ENCODE results near the gene C19orf25. TPM values are rescaled to one million over a fixed set of nuclear protein-coding genes. Genes with fewer than 3 reads are reported as not detected.

The C19orf25 gene
- total and polyA plus RNA-seq, 7 donors, result 8.1 to 45.0 (median 19.9) TPM

- WGBS, 3 donors, result 80 to 83% (median 83%) methylated on average over 9 of the region's 9 CpGs
- no peak for TF ChIP-seq CTCF (IDR thresholded peaks at IDR 0.05)
- H3K27ac ChIP-seq, result no peak overlapping the region
- H3K4me1 ChIP-seq, result no peaks in the 10 kb centered on the region
- no peak overlapping the region for H3K4me3 ChIP-seq
- intact Hi-C loops (cut with DNase I), result no loop called here
- H3K27me3 ChIP-seq (ENCODE audit: insufficient read depth in 3 of 3, low read length in 2 of 3), result no peaks in the 10 kb centered on the region
- DNase-seq, result no peak
- peaks cover 10 to 98% of the 10 kb centered on the region in 2 donors for H3K36me3 ChIP-seq (ENCODE audit: insufficient read depth in 1 of 2, low read depth in 1 of 2)
- no peak for ATAC-seq
- H3K9me3 ChIP-seq, result no peaks in the 10 kb centered on the region
These were observed 52.3 kb downstream of the C19orf25 start for GRCh38 chr19:1426736-1427135.

- H3K9me3 ChIP-seq, result no peaks in the 10 kb centered on the region
- H3K36me3 ChIP-seq (ENCODE audit: insufficient read depth in 1 of 2, low read depth in 1 of 2), result peaks cover 10 to 98% of the 10 kb centered on the region in 2 donors
- no peaks in the 10 kb centered on the region for H3K4me1 ChIP-seq
- ATAC-seq (no peak), DNase-seq (no peak)
- H3K27me3 ChIP-seq (ENCODE audit: insufficient read depth in 3 of 3, low read length in 2 of 3), result no peaks in the 10 kb centered on the region
- no peak overlapping the region for H3K4me3 ChIP-seq
- TF ChIP-seq CTCF (IDR thresholded peaks at IDR 0.05), result no peak
- intact Hi-C loops (cut with DNase I), result no loop called here
- 84 to 91% (median 87%) methylated on average over 14 of the region's 14 CpGs for WGBS, 3 donors
- no peak overlapping the region for H3K27ac ChIP-seq
These were observed 53.1 kb downstream of the C19orf25 start for GRCh38 chr19:1425902-1426301.

GRCh38 chr19:1425102-1425837 is 53.7 kb downstream of the C19orf25 start:
- DNase-seq, result no peak
- TF ChIP-seq CTCF (IDR thresholded peaks at IDR 0.05), result no peak
- no peak for ATAC-seq
- H3K4me1 ChIP-seq, result no peaks in the 10 kb centered on the region
- H3K36me3 ChIP-seq (ENCODE audit: insufficient read depth in 1 of 2, low read depth in 1 of 2), result peaks cover 10 to 98% of the 10 kb centered on the region in 2 donors
- intact Hi-C loops (cut with DNase I), result no loop called here
- no peak overlapping the region for H3K27ac ChIP-seq
- no peaks in the 10 kb centered on the region for H3K9me3 ChIP-seq
- no peak overlapping the region for H3K4me3 ChIP-seq
- WGBS, 3 donors, result 84 to 87% (median 86%) methylated on average over 33 of the region's 33 CpGs
- no peaks in the 10 kb centered on the region for H3K27me3 ChIP-seq (ENCODE audit: insufficient read depth in 3 of 3, low read length in 2 of 3)

GRCh38 chr19:1424192-1424955 is 54.6 kb downstream of the C19orf25 start:
- H3K9me3 ChIP-seq, result no peaks in the 10 kb centered on the region
- ATAC-seq (no peak), DNase-seq (no peak)
- TF ChIP-seq CTCF (IDR thresholded peaks at IDR 0.05), result no peak
- peaks cover 10 to 91% of the 10 kb centered on the region in 2 donors for H3K36me3 ChIP-seq (ENCODE audit: insufficient read depth in 1 of 2, low read depth in 1 of 2)
- H3K4me3 ChIP-seq, result no peak overlapping the region
- no peak overlapping the region for H3K27ac ChIP-seq
- intact Hi-C loops (cut with DNase I), result no loop called here
- H3K27me3 ChIP-seq (ENCODE audit: insufficient read depth in 3 of 3, low read length in 2 of 3), result no peaks in the 10 kb centered on the region
- peaks cover 2% of the 10 kb centered on the region for H3K4me1 ChIP-seq
- 86 to 89% (median 89%) methylated on average over 32 to 41 of the region's 42 CpGs for WGBS, 3 donors

All from psoas muscle (tissue), 8 donors.